SK-N-SH treated with all-trans-retinoic acid at 6 μM for 48 hours (cell line): Measurements from ENCODE around the gene NAALADL2.

Experiments used
- ARNTL ChIP-seq: fragments of 450-650 bp; formaldehyde crosslinking; IDR thresholded peaks from 2 replicates; pipeline ENCODE4 v1.5.0; 2020; ENCODE audit warnings: low read depth, mild to moderate bottlenecking, moderate library complexity, borderline replicate concordance
- PATZ1 ChIP-seq: fragments of 250-450 bp; sonication (Bioruptor Pico); IDR thresholded peaks from 2 replicates; pipeline ENCODE4 v1.8.0; 2020; ENCODE audit warnings: mild to moderate bottlenecking, moderate library complexity, borderline replicate concordance
- ZFP3 ChIP-seq: fragments of 250-450 bp; sonication (Bioruptor Pico); IDR thresholded peaks from 2 replicates; pipeline ENCODE4 v1.5.0; 2020; ENCODE audit warnings: mild to moderate bottlenecking, moderate library complexity

DNA sequence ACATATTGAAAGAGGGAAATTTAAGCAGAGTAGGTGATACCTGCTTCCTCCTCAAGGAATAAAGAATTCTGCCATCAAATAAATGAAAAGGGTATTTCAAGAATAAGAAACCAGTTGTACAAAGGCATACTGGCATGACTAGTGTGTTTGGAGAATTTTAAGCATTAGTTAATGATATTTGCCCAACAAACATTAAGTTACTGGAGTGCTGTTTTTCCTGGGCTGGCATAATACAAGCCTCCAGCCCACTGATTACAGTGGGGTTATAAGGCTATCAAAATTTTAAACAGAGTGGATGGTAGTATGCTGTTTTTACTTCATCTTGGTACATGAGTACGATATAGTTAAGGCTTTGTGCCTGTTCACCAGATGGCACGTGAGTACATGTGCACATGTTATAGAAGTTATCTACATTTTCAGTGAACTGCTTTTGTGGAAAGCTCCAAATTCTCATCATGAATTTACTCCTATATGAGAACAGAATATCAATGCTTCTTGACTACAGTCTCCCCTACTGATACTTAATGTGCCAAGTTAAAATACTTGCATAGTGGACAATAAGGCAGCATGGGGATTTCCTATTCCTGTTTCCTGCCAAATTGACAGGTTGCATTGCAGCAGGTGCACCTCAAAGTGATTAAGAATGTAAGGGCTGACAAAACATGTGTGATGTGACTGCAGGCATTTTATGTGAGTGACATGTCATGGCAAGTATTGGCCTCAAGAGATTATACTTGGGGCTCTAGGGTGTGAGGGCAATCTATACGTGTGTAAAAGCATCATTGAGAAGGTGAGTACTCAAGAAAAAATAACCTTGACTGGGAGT lies 14.9 kb downstream of the NAALADL2 start:
- TF ChIP-seq PATZ1, result no peak
- no peak for TF ChIP-seq ARNTL
- no peak for TF ChIP-seq ZFP3 (CRISPR knock-in tag)
